Left ventricle myocardium superior (tissue), 1 donor: ENCODE results near the gene WNT11. TPM values are rescaled to one million over a fixed set of nuclear protein-coding genes. Genes with fewer than 3 reads are reported as not detected.

ENCODE experiments used
- ATAC-seq: fragments of 200-7000 bp; cut with Tn5 transposase; one replicate; pipeline ENCODE4 v1.9.1; 2020; ENCODE audit warnings: mild to moderate bottlenecking, moderate library complexity
- DNase-seq: peaks from one replicate; pipeline ENCODE4 v3.0.0-alpha.2; 2020
- intact Hi-C: fragments of 100-400 bp; cut with micrococcal nuclease; formaldehyde crosslinking; loops from one replicate; pipeline ENCODE4 v1.11.0; 2022
- total RNA-seq: library from RNA; stranded (reverse); fragmentation: NEBNext Ultra II Directional; extraction: Animal tissue kit (Norgen Biotek cat#: 25700); gene quantifications from one replicate; pipeline ENCODE4 v1.2.1, GENCODE V29; 2021
- donor health status: DM: no; HTN: yes; CAD: no; lungs with severe emphysema.

Gene WNT11
- total RNA-seq, 1 donor from 2014 or later: 15.2 TPM

- intact Hi-C loops: loop anchor here (5.0 kb wide), 1 partner anchor 252 kb away; no protein-coding TSS in a partner anchor
- no peak for DNase-seq
- ATAC-seq: no peak
Measured at GRCh38 chr11:76149713-76150112, 56.6 kb downstream of the WNT11 start.

GRCh38 chr11:76148941-76149613 is 57.2 kb downstream of the WNT11 start:
- DNase-seq (no peak), ATAC-seq (no peak)
- intact Hi-C loops: no loop called here

GRCh38 chr11:76148231-76148630 is 58.1 kb downstream of the WNT11 start:
- no peak for DNase-seq
- no peak for ATAC-seq
- intact Hi-C loops: no loop called here

DNA sequence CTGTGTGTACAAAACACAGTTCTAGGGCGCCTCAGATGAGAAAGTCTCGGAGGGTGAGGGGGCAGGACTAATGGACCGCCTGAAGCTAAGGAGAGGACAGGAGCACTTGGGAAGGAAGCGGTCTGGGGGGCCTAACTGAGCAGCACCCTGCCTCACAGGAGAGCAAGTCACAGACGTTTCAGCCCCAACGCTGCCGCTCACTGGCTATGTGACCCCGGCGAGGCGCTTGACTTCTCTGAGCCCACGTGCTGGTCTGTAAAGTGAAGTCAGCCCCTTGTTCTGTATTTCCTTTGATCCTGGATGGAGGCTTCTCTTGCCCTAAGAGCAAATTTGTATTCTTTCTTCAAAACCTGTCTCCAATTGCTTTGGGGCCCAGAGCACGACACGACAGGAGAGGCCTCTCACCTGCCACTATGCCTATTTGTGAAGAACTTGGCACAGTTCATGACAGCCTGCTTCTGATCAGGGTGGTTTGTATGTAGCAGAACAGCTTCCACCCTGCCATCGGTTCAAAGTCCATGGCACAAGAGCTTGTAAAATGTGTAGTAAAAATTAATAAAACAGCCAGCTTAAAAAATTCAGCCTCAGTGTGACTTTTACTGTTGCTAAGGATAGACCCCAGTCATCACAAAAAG is 59.1 kb downstream of the WNT11 start:
- ATAC-seq: no peak
- intact Hi-C loops: no loop called here

DNA sequence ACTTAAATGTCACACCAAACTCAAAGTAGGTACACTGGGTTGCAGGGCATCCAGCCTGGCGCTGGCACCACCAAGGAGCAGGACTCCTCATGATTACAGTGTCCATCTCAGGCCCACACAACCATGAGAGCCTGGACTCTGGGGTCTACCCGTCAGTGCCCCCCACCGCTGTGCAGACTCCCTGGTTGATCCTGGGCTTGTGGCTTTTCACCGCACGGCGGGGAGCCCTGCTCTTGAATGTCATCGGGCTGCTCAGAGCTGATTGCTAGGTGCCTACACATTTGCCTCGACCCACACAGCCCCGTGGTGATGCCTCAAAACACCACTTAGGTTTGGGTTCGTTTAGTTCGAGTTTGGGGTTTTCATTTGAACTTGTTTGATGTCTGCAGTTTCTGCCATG is 63.0 kb downstream of the WNT11 start:
- ATAC-seq: no peak
- intact Hi-C loops: no loop called here
- no peak for DNase-seq

More for the DNA sequence above, 59.1 kb downstream of the WNT11 start:
- no peak for DNase-seq

DNA sequence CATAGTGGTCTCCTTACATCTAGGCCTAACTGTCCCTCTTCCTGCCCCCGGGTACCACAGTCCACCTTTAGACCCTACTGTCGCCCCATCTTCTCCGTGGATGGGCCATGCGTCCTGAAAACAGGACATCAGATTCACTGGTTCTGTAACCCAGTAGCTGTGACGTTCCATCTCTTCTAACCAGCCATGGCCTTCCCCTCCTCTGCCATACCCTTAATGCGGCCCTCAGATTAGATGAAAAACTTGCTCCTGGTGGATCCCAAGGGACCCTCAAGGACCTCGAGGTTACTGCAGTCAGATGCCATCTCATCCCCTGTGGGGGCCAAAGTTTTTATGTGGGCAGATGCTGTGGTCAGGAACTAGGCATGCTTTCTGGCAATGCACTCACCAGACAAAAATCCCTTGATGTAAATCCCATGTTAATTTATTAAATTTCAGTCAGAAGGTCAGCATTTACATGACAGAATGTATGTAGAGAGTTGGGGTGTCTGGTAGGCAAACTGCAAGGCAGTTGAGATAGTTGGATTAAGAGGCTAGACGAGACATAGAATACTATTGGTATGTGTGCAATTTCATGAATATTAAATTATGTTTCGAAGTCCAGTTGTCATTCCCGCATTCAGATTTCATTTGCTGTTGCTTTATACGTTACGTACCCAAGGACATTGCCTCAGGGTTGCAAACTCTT is 64.3 kb downstream of the WNT11 start:
- DNase-seq (no peak), ATAC-seq (no peak)
- intact Hi-C loops: no loop called here

DNA sequence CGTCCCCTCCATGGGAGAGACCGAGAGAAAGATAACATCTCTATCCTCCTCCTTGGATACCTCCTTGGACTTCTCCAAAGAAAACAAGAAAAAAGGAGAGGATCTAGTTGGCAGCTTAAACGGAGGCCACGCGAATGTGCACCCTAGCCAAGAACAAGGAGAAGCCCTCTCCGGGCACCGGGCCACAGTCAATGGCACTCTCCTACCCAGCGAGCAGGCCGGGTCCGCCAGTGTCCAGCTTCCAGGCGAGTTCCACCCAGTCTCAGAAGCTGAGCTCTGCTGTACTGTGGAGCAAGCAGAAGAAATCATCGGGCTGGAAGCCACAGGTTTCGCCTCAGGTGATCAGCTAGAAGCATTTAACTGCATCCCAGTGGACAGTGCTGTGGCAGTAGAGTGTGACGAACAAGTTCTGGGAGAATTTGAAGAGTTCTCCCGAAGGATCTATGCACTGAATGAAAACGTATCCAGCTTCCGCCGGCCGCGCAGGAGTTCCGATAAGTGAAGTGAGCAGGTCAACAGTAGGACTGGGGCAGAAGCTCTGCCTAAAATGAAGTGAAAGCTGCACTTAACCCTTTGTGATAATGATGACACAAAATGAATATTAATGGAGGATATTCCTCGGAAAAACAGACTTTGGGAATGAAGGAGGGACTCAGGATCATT is 65.3 kb downstream of the WNT11 start:
- DNase-seq: peak; percentile 73
- ATAC-seq: peak; percentile 89
- intact Hi-C loops: no loop called here

DNA sequence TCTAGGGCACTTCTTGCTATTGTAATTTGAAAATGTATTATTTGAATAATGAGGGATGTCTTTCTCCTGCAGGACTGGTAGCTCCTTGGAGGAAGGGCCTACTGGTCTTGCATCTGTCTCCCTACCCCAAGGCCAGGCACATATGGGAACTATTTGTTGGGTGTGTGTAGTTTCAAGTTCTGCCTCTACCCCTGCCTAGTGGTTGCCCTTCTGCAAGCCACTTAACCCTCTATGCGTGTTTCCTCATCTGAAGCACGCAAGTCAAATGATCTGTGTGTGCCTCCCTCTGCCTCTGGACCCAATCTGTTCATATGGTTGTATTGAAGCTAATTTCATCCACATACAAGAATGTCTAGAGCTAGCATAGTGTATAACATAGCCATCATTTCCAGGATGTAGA is 67.0 kb downstream of the WNT11 start:
- intact Hi-C loops: no loop called here
- no peak for DNase-seq
- ATAC-seq: peak; percentile 14

Other genes starting within 250 kb of the WNT11 start
- 19.0 TPM for gene THAP12, start 174.6 kb upstream of the WNT11 start, total RNA-seq
- 2.3 TPM for gene GVQW3, start 174.8 kb upstream of the WNT11 start, total RNA-seq
- 20.2 TPM for gene EMSY, start 238.5 kb upstream of the WNT11 start, total RNA-seq